OCI-M1 (cell line): Measurements from ENCODE around the gene SESN3.
"Not testable (repeated sequence)": the region's sequence is repeated elsewhere in the genome, so short reads cannot be mapped to it uniquely, and the experiment has no call there.

Experiments
- DNase-seq: peaks from one replicate; lab custom pipeline; 2025; lab: John Stamatoyannopoulos, UW

SESN3 gene

DNA sequence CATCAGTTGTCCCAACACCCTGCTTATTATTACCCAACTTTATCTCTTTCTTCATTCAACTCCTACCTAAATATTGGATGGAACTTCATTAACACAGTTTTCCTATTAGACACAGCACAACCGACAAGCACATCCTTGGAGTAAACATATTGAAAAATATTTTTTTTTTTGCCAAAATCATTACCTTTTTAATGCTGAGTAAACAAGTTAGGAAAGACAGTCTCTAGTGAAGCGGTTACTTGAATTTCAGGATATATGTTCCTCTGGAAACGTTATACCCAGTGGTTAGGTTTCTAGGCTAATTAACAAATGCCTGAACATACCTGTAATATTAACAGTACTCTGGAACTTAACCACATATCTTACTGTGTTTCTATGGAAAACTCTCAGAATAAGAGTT lies 11.4 kb downstream of the SESN3 start:
- DNase-seq, result no peak

DNA sequence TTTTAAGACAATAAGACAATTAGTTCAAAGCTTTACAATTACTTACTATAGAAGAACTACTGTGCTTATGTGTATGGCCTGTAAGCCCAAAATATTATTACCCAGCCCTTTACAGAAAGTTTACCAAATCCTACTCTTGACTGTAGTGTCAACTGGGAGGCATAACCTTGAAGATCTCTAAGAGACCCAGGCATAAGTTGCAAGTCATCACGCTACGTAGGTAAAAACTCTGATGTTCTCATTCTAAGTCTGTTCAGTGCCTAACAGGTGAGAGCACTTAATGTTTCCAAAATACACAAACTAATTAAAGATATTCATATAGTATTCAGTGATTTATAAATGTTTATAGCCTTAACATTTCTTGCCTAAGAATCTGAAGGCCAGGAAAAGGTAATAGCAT lies 12.9 kb downstream of the SESN3 start:
- no peak for DNase-seq

DNA sequence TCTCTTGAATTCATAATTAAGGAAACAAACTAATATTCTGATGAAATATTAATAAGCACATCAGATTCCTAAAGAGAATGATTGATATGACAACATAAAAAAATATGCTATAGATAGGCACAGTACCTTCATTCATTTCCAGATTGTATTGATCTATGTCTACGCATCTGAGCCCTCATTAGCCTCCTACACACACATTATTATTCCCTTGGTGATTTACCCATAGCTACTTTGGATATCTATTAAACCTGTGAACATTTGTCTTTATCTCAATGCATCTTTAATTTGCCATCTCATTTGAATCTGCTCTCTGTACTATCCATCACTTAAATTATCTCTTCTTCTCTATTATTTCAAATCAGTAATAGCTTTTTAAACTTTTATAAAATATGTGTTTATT lies 18.4 kb downstream of the SESN3 start:
- no peak for DNase-seq

DNA sequence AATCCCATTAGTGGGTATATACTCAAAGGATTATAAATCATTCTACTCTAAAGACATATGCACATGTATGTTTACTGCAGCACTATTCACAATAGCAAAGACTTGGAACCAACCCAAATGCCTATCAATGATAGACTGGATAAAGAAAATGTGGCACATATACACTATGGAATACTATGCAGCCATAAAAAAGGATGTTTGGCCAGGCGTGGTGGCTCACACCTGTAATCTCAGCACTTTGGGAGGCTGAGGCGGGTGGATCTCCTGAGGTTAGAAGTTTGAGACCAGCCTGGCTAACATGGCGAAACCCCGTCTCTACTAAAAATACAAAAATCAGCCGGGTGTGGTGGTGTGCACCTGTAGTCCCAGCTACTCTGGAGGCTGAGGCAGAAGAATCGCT lies 21.5 kb downstream of the SESN3 start:
- not testable (repeated sequence) for DNase-seq

DNA sequence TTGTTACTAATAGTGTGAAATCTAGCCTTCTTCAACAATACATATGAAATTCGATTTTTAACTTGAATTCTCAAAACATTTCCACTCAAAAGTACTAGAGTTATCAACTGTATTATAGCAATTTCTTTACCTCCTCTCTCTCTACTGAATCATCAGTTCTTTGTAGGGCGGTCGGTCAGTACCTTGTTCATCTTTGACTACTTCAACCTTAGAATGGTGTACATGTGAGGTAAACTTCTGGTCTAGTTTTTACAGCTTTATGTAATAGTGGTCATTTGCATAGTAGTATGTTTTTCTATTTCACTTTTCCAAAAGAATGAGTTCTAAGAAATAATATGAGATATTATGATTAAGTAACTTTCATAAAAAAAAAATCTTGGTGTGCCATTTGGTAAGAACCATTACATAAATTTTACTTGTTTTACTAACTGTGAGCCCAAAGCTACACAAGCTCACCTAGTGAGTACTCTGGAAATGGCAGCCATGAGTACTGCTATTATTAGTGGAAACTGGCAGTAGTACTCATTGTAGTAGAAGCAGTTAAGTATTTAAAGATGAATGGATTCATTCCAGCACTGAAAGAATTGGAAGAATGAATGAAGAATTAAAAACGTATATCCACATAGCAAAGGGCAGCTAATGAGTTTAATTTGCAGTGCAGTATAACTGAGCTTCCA lies 30.1 kb downstream of the SESN3 start:
- no peak for DNase-seq

DNA sequence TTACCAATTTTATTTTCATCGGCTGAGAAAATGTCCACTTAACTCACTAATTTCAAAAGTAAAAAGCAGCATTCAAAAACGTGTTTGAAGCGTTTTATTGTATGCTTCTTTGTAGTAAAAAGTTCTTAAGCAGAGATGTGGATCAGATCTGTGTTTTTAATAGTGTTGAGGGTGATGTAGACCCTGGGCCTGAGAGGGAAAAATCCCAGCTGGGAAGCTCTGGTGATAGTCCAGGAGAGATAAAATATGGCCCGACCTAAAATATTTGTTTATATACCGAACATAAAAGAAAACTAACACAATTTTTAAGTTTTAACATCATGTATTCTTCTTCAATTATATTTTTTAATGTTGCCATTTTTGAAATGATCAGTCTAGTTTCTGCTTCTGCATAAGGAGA lies 35.2 kb downstream of the SESN3 start:
- DNase-seq, result no peak

DNA sequence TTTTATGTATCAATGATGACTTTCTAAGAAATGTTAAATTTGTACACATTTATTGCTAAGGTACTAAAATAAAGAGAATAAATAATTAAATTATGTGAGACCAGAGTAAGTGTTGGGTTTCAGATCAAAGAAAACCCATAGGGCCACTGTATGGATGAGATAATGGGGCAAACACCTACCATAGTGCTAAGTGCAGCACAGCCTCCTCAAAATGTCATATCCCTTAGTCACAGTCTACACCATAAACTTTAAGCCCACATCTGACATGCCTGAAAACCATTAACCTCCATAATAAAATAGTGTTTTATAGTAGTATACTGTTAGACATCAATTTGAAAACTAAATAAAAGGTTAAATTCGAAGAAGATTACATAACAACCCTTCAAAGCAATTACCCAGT lies 37.5 kb downstream of the SESN3 start:
- DNase-seq, result peak; percentile 26

DNA sequence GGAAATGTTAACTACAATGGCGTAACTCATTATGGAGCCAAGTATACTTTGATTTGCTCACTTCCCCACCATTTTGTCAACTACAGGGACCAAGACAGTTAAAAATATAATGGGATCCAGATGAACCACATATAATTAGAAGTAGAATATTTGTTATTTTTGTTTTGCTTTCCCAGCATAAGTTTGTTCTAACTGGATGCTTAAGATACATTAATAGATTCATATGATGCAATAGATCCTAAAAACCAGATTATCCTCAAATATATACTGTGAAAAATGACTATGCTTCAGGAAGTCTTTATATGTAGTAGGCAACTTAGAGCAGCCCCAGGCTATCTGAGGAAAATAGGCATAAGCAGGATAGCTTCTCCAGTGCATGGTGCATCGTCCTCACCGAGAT lies 38.3 kb downstream of the SESN3 start:
- no peak for DNase-seq

DNA sequence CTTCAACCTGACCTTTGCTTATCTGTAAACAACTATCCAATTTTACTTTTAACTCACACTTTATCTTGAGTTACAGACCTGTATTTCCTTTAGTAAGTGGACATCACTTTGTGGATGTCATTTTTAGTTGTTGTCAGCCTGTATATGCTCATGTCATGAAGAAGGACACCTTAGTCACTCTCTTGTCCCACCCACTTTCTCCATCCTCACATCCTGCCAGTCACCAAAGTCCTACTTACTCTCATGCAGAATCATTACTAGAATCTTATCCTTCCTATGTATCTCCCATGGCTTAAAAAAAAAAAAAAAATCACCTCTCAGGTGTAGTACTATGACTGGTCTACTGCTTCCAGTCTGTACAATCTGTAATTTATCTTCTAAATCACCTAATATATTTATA lies 43.3 kb downstream of the SESN3 start:
- no peak for DNase-seq

DNA sequence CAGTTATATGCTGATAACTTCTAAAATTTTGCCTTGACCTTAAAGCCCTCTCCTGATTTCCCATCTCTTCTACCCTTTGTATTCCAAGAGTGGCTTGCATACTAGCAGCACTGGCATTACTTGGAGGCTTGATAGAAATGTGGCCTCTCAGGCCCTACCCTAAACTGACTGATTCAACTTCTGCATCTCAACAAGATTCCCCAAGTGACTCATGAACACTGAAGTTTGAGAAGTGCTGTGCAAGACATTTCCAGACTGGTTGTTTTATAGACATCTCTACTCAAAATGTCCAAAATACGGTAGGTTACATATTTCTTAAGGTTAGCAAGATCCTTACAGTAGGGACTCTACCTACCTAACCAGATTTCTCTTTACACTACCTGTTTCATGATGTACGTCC lies 48.6 kb downstream of the SESN3 start:
- no peak for DNase-seq

DNA sequence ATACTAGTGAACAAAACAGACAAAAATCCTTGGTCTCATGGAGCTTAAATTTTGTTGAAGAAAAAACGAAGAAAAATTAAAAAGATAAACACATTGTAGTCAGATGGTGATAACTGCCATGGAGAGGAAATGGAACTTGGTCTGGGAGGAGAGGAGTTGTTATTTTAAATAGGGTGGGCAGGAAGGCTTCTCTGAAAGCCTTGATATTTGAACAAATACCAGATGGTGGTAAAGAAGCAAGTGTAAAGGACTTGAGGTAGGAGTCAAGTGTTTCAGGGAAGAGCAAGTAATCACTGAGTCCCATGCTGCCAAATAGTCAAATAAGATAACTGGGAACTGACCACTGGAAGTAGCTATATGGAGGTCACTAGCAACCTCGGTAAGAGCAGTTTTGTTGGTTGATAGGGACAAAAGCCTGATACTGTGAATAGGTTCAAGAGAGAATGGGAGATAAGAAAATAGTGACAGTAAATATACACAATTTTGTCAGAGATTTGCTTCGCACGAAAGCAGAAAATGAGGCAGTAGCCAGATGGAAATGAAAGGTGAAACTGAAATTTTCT lies 55.1 kb downstream of the SESN3 start:
- peak; percentile 71 for DNase-seq

DNA sequence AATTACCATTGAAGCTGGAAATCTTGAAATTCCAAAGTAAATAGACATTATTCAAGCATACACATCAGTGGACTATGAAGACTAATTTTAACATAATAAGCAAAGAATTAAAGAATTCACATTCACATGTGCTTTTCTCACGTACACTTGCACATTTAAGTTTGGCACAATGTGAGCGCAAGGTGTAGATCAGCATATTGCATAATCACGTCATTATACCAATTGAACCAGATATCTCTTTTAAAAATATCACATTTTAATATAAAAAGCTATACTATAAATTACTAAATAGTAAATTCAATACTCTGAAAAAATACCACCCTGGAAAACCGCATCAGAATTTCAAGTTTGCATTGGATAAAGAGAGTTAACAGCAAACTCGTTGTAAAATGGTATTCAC lies 60.7 kb downstream of the SESN3 start:
- no peak for DNase-seq

DNA sequence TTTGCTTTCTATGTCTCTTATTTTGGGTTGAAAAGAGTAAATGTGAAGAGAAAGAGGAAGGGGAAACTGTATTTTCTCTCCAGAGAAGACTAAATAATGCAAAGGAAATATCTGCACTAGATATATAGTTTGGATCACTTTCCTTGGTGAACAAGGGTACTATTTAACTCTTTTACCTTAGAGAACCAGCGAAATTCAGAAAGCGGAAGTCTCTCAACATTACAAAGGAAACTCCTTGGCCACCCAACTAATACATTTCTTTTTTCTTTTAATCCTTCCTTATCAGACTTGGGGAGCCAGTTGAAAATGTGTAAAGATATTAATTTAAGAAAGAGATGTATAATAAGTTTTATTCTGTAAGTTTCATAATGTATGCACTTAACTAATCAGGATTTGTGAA lies 64.2 kb downstream of the SESN3 start:
- DNase-seq, result no peak

DNA sequence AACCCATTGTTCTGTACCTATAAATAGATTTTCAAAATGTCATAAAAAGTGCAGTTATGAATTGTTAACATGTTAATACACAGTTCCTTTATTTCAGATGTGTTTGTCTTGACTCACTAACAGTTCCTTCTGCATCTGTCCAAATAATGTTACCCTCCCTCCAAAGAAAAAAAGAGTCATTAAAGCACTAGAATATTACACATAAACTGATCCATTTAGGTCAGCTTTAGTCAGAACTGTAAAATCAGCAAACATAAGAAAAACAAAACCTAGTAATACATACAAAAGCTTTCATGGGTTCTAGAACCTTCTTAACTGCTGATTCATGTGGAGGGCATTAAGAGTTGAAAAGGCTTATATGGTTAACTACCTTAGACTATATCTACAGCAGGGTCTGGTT lies 65.4 kb downstream of the SESN3 start:
- DNase-seq, result no peak

DNA sequence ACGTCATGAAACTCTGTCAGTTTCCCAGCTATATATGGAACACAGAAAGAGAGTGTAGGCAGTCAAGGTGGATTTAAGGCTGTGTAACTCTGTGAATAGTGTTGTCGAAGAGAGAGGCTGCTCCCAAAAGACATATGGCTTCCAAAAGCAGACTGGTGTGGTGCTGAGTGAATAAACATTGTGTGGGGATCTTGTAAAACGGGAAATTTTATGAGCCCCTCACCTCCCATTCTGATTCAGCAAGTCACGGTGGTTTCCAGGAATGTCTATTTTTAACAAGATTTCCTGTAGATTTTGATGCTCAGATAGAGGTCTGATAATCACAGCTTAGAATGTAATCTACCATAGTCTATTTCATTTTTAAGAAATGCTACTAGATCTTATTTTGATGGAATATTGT lies 67.9 kb downstream of the SESN3 start:
- no peak for DNase-seq

DNA sequence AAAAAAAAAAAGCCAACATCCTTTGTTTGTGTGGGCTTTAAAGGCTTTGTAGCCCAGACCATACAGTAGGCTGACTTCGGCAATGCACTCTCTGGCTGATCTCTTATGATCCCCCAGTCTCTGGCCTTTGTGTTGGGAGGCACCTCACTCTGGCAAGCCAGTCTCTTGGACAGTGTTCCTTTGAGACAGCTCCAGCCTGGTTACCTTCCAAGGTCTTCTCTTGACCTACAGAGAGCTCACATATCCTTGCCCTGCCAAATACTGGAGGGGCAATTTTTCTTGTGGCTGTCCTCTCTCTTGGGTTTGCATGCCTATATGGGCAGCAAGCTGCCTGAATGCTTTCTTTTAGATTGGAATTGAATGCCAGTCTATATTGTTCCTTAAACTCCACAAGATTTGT lies 69.8 kb downstream of the SESN3 start:
- no peak for DNase-seq

DNA sequence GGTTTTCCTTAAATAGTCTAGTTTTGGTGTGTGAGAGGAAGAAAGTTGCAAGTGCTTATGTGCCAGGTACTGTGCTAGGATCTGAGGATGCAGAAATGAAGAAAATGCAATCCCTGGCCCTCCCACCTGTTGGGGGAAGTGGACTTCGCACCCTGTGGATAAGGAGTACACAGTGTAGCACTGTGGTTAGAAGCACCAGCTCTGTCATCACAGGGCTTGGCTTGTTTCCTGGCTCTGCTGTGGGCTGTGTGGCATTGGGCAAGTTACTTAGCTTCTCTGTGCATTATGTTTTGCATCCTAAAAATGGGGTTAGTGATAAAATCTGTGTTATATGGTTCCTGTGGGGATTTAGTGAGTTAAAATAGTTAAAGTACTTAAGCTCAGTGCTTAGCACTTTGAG lies 73.2 kb downstream of the SESN3 start:
- no peak for DNase-seq

DNA sequence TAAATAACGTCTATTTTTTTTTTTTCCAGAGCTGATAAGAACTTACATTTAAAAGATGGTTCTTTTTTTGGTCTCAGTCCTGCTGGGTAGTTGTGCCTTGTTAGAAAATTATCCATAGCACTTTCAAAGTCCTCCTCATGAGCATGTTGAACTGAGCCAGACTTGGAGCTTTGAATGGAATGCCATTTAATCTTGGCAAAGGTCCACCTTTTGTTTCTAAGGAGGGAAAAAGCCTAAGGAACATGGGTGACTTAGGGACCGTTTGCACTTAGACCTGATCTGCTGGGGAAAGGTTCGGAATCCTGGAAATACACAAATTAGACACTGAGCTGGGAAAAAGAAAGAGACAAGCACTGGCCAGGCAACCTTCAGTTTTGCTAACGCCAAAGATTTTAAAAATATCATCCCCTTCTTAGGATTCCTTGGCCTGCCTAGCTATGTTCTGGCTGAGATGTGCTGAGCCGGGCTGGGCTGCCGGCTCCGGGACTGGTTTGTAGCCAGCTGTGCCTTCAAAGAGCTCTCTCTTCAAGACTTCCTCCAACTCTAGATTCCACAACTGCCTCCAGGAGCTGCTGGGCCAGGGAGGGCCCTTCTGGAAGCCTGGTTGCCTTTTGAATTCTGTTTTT lies 74.0 kb downstream of the SESN3 start:
- no peak for DNase-seq

DNA sequence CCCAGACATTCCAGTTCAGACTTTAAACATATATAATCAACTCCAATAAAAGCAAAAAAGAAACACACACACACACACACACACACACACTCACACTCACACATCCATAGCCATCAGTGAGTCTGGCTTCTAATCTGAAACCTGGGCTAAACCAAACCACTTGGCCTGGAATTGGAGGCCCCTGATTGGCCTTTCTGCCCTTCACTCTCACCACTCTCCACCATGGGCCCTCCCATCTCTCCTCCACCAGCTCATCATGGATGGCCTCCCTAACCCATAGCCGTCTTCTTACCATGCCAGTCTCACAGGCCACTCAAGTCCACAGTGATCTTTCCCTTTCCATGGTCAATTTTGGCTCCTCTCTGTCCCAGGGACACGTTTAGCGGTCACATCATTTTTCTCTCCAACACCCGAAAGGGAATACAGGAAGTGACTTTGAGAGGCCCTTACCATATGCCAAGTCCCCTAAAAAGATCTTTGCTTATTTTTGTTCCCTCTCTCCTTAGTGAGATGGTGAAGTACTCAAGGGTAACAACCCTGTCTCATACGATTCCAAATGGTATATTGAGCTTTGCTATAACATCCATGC lies 74.8 kb downstream of the SESN3 start:
- DNase-seq, result no peak

DNA sequence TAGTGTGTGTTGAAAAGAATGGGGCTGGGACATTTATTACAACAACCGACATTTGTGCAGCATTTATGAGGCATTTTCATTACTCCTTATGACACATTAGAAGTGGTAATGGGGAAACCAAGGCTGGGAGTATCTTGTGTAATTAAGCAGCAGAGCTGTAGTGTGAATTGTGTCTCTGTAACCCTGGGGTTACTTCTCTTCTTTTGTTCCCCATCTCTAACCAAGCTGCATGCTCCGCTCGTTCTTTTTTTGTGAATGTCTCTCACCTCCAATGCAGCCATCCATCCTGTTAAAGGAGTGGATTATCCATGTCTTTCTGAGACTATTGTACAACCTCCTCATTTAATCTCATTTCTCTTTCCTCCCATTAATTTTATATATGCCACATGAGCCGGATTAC lies 75.6 kb downstream of the SESN3 start:
- no peak for DNase-seq

DNA sequence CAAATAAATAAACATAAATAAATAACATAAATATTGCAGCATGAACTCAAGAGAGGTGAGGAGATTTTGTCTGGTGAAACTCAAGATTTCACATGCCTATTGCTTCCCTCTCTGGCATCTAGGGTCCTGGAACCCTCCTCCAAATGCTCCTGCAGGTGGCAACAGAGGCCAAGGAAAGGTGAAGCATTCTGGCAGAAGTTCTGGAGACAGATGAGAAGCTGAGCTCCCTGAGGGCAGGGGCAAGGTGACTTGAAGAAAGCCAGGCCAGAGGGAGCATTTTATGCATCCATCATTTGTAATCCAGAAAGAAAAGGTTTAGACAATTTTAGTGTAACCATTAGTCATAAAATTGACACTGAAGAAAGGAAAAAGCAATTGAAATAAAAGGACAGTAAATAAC lies 76.5 kb downstream of the SESN3 start:
- DNase-seq, result peak; percentile 85

DNA sequence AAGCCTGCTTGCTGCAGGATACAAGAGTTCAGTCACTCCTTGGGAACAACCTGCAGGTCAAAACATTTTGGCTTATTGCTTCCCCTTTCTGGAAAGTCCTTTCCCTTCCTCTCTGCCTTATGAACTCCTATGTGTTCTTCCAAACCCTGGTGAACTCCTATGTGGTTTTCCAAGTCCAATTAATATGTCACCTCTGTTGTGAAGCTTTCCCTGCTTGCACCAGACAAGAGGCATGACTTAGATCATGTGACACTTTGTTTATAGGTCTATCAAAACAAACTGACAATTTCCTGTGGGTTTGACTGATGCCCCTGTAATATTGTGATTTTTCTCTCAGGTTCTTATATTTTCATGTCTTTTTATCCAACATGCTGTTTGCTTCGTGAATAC lies 77.2 kb downstream of the SESN3 start:
- DNase-seq, result no peak
